Glutamatergic neuron (in vitro differentiated cells): Measurements from ENCODE around the gene NFASC. TPM values are rescaled to one million over a fixed set of nuclear protein-coding genes. Genes with fewer than 3 reads are reported as not detected.

Experiments used
- DNase-seq: peaks from one replicate; pipeline ENCODE4 v3.0.0; 2022
- H3K27ac Mint-ChIP-seq: one replicate; pipeline ENCODE4 v1.8.0; 2020; ENCODE audit warnings: mild to moderate bottlenecking, mixed read lengths, inconsistent platforms; ENCODE audit not compliant: unreplicated experiment
- H3K27me3 Mint-ChIP-seq: one replicate; pipeline ENCODE4 v1.8.0; 2020; ENCODE audit warnings: mild to moderate bottlenecking, moderate library complexity, mixed read lengths, inconsistent platforms; ENCODE audit not compliant: unreplicated experiment
- H3K36me3 Mint-ChIP-seq: one replicate; pipeline ENCODE4 v1.8.0; 2020; ENCODE audit warnings: mild to moderate bottlenecking, mixed read lengths, inconsistent platforms; ENCODE audit not compliant: unreplicated experiment
- H3K4me1 Mint-ChIP-seq: one replicate; pipeline ENCODE4 v1.8.0; 2020; ENCODE audit warnings: mild to moderate bottlenecking, low read depth, mixed read lengths, inconsistent platforms; ENCODE audit not compliant: unreplicated experiment
- H3K4me3 Mint-ChIP-seq: one replicate; pipeline ENCODE4 v1.8.0; 2020; ENCODE audit warnings: mild to moderate bottlenecking, mixed read lengths, inconsistent platforms; ENCODE audit not compliant: unreplicated experiment
- H3K9me3 Mint-ChIP-seq: one replicate; pipeline ENCODE4 v1.8.0; 2020; ENCODE audit warnings: mild to moderate bottlenecking, moderate library complexity, mixed read lengths, inconsistent platforms; ENCODE audit not compliant: unreplicated experiment
- total RNA-seq: library from RNA; stranded (reverse); fragmentation: NEBNext Ultra II Directional; extraction: Animal tissue kit (Norgen Biotek cat#: 25700); gene quantifications from one replicate; pipeline ENCODE4 v1.2.1, GENCODE V29; 2021; ENCODE audit not compliant: unreplicated experiment
- TF ChIP-seq, protein P1 (sequence below): fragments of 200-600 bp; sonication (generic); IDR thresholded peaks from one replicate; pipeline ENCODE4 v1.5.0; 2021; ENCODE audit not compliant: partially characterized antibody, unreplicated experiment

The NFASC gene
- total RNA-seq, 1 donor from 2014 or later: 301 TPM

DNA sequence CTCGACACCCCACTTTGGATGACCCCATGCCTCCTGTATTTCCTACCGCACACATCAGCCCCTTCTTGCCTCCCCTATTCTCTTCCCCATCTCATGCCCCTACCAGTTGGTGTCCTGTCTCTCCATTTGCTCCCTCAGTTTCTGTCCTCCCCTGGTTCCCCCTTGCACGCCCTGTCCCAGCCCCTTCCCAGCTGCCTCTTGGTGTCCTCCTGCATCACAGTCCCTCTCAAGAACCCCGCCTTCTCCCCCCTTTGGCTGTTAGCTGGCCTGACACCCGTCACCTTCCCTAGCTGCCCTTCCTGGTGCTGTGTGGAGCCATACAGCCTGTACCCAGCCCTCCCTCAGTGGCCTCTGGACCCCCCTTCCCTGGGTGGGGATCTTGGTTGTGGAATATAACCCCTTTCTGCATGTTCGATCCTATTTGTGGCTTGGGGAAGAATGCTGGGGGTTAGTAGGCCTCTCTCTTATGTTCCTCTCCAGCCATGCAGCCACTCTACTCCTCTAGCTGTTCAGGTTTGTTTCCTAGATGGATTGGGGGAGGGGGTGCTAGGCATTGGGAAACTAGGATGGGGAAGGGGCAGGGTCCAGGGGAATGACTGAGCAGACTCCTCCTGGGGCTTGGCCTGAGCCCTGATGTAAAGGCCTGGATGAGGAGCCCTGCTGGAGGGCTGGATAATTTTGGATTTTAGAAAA is 41.4 kb upstream of the NFASC start:
- peaks cover 4% of the 10 kb centered on the region for H3K9me3 Mint-ChIP-seq
- peaks cover 12% of the 10 kb centered on the region for H3K27me3 Mint-ChIP-seq
- H3K36me3 Mint-ChIP-seq: no peaks in the 10 kb centered on the region
- H3K27ac Mint-ChIP-seq: peak overlapping the region; percentile 83
- DNase-seq: peak; percentile 35
- H3K4me3 Mint-ChIP-seq: peak overlapping the region; percentile 98
- TF ChIP-seq, protein P1, sequence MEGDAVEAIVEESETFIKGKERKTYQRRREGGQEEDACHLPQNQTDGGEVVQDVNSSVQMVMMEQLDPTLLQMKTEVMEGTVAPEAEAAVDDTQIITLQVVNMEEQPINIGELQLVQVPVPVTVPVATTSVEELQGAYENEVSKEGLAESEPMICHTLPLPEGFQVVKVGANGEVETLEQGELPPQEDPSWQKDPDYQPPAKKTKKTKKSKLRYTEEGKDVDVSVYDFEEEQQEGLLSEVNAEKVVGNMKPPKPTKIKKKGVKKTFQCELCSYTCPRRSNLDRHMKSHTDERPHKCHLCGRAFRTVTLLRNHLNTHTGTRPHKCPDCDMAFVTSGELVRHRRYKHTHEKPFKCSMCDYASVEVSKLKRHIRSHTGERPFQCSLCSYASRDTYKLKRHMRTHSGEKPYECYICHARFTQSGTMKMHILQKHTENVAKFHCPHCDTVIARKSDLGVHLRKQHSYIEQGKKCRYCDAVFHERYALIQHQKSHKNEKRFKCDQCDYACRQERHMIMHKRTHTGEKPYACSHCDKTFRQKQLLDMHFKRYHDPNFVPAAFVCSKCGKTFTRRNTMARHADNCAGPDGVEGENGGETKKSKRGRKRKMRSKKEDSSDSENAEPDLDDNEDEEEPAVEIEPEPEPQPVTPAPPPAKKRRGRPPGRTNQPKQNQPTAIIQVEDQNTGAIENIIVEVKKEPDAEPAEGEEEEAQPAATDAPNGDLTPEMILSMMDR: no peak
- H3K4me1 Mint-ChIP-seq: peaks cover 50% of the 10 kb centered on the region

DNA sequence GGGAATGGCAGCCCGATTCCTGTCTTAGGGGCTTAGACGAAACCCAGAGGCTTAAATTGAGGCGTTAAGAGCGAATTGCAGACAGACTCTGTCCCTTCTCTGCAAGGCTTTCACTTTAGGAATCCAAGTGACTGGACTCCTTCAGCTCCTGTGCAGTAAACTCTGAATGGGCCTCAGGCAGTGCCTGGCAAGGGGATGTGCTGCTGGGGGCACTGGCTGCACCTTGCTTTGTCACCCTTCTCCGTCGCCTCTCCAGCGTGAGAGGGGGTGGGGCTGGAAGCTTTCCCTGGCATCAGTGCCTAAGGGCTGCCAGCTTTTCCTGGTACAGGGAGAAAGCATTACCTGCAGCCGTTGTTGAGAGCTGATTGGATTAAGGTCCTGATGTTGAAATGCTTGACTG is 39.9 kb upstream of the NFASC start:
- Mint-ChIP-seq H3K4me3 (peak overlapping the region; percentile 98), H3K9me3 (peaks cover 10% of the 10 kb centered on the region), H3K27me3 (peaks cover 14% of the 10 kb centered on the region), H3K36me3 (peaks cover 4% of the 10 kb centered on the region), H3K27ac (peak overlapping the region; percentile 80), H3K4me1 (peaks cover 56% of the 10 kb centered on the region)
- TF ChIP-seq, protein P1: no peak
- DNase-seq: no peak

DNA sequence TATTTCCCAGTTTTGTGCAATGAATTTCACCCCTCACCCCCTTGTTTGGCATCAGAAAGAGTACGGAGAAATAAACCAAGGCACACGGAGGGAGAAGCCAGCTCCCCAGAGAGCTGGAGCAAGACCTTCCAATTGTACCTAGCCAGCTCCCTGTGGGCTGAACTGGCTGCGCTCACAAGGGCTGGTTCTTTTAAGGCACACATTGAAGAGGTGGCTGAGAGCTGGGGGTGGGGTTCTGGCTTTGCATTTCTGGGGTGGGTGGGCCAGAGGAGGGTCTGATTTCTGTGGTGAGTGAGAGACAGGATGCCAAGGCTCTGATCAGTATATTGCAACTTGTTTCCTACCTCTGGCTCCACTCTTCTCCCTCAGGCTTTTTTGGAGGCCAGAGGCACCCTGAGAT is 39.5 kb upstream of the NFASC start:
- H3K27me3 Mint-ChIP-seq: peaks cover 14% of the 10 kb centered on the region
- no peak overlapping the region for H3K27ac Mint-ChIP-seq
- H3K4me3 Mint-ChIP-seq: peak overlapping the region; percentile 98
- peaks cover 5% of the 10 kb centered on the region for H3K36me3 Mint-ChIP-seq
- H3K4me1 Mint-ChIP-seq: peaks cover 59% of the 10 kb centered on the region
- H3K9me3 Mint-ChIP-seq: peaks cover 11% of the 10 kb centered on the region
- TF ChIP-seq, protein P1: no peak
- DNase-seq: no peak

DNA sequence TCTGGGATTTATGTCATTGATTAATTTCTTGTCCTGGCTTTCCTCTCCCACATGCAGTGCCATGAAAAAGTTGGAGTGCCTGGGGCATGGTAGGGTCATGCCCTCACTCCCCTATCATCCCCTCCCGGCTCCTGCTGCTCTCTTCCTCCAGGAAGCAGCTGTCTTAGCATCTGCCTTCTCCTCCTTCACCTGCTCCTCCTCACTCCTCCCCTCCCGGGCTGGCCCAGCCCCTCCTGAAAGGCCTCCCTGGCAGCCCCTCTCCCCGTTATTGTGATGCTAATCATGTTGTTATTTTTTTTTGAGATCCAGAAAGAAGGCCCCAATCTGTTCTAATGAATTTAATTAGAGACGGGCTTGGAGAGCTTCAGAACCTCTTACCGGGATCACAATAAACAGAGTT is 36.3 kb upstream of the NFASC start:
- Mint-ChIP-seq H3K36me3 (peaks cover 9% of the 10 kb centered on the region), H3K27ac (peak overlapping the region; percentile 88), H3K27me3 (peaks cover 10% of the 10 kb centered on the region), H3K4me1 (peaks cover 68% of the 10 kb centered on the region), H3K4me3 (peak overlapping the region; percentile 74), H3K9me3 (peaks cover 9% of the 10 kb centered on the region)
- peak; percentile 63 for DNase-seq
- TF ChIP-seq, protein P1: no peak

DNA sequence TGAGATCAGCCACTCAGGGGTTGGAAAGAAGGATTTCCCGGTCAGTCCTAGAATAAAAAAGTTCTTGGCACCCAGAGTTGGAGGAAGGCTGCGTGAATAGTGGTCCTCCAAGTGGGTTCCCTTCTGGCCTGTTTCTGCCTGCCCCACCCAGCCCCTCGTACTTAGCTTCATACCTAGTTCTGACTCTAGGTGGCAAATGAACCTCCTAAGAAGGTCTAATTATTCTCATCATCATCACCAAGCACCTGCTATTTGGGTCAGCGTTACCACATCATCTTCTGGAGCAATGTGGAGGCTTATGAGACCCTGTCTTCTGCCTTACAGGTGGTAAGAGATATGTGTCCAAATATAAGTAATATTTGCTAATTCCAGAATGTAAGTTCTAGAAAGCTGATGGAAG is 35.9 kb upstream of the NFASC start:
- Mint-ChIP-seq H3K4me1 (peaks cover 67% of the 10 kb centered on the region), H3K27me3 (peaks cover 9% of the 10 kb centered on the region)

More for the DNA sequence above, 35.9 kb upstream of the NFASC start:
- DNase-seq: no peak
- TF ChIP-seq, protein P1: no peak
- Mint-ChIP-seq H3K36me3 (peaks cover 9% of the 10 kb centered on the region), H3K9me3 (peaks cover 9% of the 10 kb centered on the region), H3K27ac (peak overlapping the region; percentile 88), H3K4me3 (peak overlapping the region; percentile 74)
